Measurements from ENCODE around the gene RNF115.

RNF115 gene

GRCh38 chr1:145701306-145701862 lies 122.5 kb downstream of the RNF115 start:
- no peak for DNase-seq (ENCODE audit: low spot score)

- DNase-seq (ENCODE audit: low spot score), result no peak
Observed at GRCh38 chr1:145696630-145696960, 127.3 kb downstream of the RNF115 start.

GRCh38 chr1:145695821-145696629 lies 127.9 kb downstream of the RNF115 start:
- no peak for DNase-seq (ENCODE audit: low spot score)

GRCh38 chr1:145692785-145693443 lies 131.0 kb downstream of the RNF115 start:
- no peak for DNase-seq (ENCODE audit: low spot score)

GRCh38 chr1:145690587-145691558 lies 133.0 kb downstream of the RNF115 start:
- DNase-seq (ENCODE audit: low spot score), result peak; percentile 52

- no peak for DNase-seq (ENCODE audit: low spot score)
Observed at GRCh38 chr1:145689922-145690321, 134.0 kb downstream of the RNF115 start.

GRCh38 chr1:145688924-145689323 lies 135.0 kb downstream of the RNF115 start:
- no peak for DNase-seq (ENCODE audit: low spot score)
